ENCODE results near the gene BDKRB2.

BDKRB2 gene

DNA sequence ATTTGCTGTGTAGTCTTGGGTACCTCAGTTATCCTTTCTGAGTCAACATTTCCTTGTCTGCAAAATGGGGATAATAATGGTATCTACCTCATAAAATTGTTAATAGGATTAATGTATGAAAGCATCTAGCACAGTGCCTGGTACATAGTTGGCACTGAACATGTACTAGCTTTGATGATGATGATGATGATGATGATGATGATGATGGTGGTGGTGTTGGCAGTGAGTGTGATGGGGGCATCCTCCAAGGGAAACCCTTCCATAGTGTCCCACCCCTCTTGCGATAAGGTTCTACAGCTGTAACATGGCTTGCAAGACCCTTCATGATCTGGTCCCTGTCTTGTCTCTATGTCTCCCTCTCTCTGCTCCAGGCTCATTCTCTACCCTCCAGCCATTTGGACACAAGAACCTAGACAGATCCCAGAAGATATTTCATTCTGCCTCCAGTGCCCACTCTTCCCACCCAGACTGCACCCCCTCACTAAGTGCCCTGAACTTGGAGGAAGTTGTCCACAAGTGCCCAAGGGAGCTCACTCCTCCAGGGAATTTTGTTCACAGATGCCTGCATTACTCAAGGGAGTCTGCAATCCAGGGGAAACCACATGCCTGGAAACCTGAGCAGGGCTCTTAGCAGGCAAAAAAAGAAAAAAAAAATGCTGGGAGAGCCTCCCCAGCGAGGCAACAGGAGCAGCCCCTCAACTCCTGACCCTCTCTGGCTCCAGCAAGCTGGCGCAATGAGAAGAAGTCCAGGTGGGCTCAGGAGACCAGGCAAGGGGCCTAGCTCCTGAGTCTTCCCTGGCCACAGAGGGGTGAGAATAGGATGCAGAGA is 41.3 kb downstream of the BDKRB2 start:
- Histone ChIP-seq H3K36me3 (ENCODE audit: control insufficient read depth, insufficient read depth, low read length) (no peaks in the 10 kb centered on the region), H3K27me3 (replicated peaks; ENCODE audit: control insufficient read depth, insufficient read depth, low read length) (no peaks in the 10 kb centered on the region; the same call in 1 of the 2 replicates), H3K4me3 (replicated peaks; ENCODE audit: low read depth, low read length) (no peak overlapping the region)
- DNase-seq (ENCODE audit: extremely low read depth, insufficient read length), result no peak
- TF ChIP-seq CTCF (IDR thresholded peaks at IDR 0.05; ENCODE audit: insufficient read depth, low read length, poor library complexity, severe bottlenecking), result no peak

DNA sequence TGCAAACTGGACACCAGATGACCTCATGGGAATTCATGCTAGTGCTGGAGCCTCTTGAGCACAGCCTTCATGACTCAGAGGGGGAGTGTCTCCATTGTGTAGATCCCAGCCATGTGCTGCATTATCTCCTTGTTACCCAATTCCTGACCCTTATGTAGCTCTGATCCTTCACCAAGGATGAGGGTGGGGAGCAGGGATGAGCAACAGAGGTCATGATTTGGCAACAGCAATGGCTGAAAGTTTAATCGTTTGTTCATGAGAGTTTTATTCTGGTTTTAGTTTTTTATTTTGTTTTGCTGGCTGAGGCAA is 41.9 kb downstream of the BDKRB2 start:
- no peak for DNase-seq (ENCODE audit: extremely low read depth, insufficient read length)
- no peak overlapping the region for H3K4me3 ChIP-seq (replicated peaks; ENCODE audit: low read depth, low read length)
- no peak for TF ChIP-seq CTCF (IDR thresholded peaks at IDR 0.05; ENCODE audit: insufficient read depth, low read length, poor library complexity, severe bottlenecking)

DNA sequence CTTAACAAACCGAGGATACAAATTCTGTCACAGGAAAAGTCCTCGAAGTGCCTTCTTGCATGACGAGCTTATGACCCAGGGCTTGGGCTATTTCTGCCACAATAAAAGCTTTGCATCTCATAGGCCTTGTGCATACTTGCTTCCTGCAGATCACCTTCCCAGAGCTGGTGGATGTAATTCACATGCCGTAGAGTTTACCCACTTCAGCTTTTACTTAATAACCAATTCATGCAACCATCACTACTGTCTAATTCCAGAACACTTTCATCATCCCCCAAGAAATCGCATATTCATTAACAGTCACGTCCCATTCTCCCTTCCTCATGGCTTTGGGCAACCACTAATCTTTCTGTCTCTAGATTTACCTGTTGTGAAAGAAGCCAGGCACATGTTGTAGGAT is 42.4 kb downstream of the BDKRB2 start:
- TF ChIP-seq CTCF (IDR thresholded peaks at IDR 0.05; ENCODE audit: insufficient read depth, low read length, poor library complexity, severe bottlenecking), result no peak
- no peaks in the 10 kb centered on the region for H3K36me3 ChIP-seq (ENCODE audit: control insufficient read depth, insufficient read depth, low read length)
- no peak overlapping the region for H3K4me3 ChIP-seq (replicated peaks; ENCODE audit: low read depth, low read length)
- DNase-seq (ENCODE audit: extremely low read depth, insufficient read length), result no peak
- no peaks in the 10 kb centered on the region; the same call in 1 of the 2 replicates for H3K27me3 ChIP-seq (replicated peaks; ENCODE audit: control insufficient read depth, insufficient read depth, low read length)

More for the DNA sequence above, 41.9 kb downstream of the BDKRB2 start:
- Histone ChIP-seq H3K36me3 (ENCODE audit: control insufficient read depth, insufficient read depth, low read length) (no peaks in the 10 kb centered on the region), H3K27me3 (replicated peaks; ENCODE audit: control insufficient read depth, insufficient read depth, low read length) (no peaks in the 10 kb centered on the region; the same call in 1 of the 2 replicates)

DNA sequence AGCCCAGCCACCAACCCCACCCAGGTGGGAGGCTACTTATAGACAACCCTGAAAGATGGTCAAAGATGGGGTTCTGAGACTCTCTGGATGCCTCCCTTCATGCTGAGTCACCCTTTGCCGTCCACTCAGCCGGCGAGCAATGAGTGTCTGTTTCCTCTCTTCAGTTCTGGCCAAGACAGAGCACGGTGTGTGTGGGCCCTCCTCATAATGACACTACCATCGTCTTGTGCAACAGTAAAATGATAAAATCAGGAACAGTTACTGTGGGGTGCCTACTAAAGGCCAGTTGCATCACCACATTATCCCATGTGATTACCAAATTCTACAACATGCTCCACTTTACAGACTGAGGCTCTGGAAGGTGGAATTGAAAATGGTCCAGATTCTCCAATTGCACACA is 44.4 kb downstream of the BDKRB2 start:
- no peak for DNase-seq (ENCODE audit: extremely low read depth, insufficient read length)
- Histone ChIP-seq H3K36me3 (ENCODE audit: control insufficient read depth, insufficient read depth, low read length) (no peaks in the 10 kb centered on the region), H3K27me3 (replicated peaks; ENCODE audit: control insufficient read depth, insufficient read depth, low read length) (no peaks in the 10 kb centered on the region; the same call in 1 of the 2 replicates), H3K4me3 (replicated peaks; ENCODE audit: low read depth, low read length) (no peak overlapping the region)
- TF ChIP-seq CTCF (IDR thresholded peaks at IDR 0.05; ENCODE audit: insufficient read depth, low read length, poor library complexity, severe bottlenecking), result no peak

GRCh38 chr14:96250485-96250884 is 45.8 kb downstream of the BDKRB2 start:
- Histone ChIP-seq H3K4me3 (replicated peaks; ENCODE audit: low read depth, low read length) (no peak overlapping the region), H3K36me3 (ENCODE audit: control insufficient read depth, insufficient read depth, low read length) (no peaks in the 10 kb centered on the region), H3K27me3 (replicated peaks; ENCODE audit: control insufficient read depth, insufficient read depth, low read length) (no peaks in the 10 kb centered on the region; the same call in 1 of the 2 replicates)
- no peak for DNase-seq (ENCODE audit: extremely low read depth, insufficient read length)
- TF ChIP-seq CTCF (IDR thresholded peaks at IDR 0.05; ENCODE audit: insufficient read depth, low read length, poor library complexity, severe bottlenecking), result no peak
